OCI-LY7 (cell line): ENCODE measurements around the gene TRH.

ENCODE experiments used
- EZH2phosphoT487 ChIP-seq: fragments of 200-600 bp; sonication (generic); IDR thresholded peaks from 2 replicates; pipeline ENCODE4 v1.6.1; 2018; ENCODE audit warnings: low read depth, borderline replicate concordance, mild to moderate bottlenecking, mixed run types, antibody characterized with exemption, low read length, moderate library complexity, mixed read lengths
- TF ChIP-seq, protein P1 (sequence below): fragments of 200-600 bp; sonication (generic); conservative IDR thresholded peaks from 2 replicates; pipeline ENCODE4 v1.5.1; 2014; ENCODE audit warnings: mild to moderate bottlenecking, antibody characterized with exemption, low read length, moderate library complexity, mixed read lengths

DNA sequence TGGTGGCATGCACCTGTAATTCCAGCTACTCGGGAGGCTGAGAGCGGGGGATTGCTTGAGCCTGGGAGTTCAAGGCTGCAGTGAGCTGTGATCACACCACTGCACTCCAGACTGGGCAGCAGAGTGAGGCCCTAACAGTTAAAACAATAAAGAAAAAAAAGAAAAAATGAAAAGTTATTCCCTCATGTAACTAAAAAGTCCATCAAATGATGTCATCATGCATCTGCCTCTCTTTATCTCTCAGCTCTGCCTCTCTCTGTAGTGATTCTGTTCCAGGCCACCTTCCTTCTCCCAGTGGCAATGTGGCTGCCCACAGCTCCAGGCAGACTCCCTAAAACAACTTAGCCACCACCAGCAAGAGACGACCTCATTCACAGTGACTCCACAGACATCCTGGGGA, 31.5 kb upstream of the TRH start:
- TF ChIP-seq, protein P1, sequence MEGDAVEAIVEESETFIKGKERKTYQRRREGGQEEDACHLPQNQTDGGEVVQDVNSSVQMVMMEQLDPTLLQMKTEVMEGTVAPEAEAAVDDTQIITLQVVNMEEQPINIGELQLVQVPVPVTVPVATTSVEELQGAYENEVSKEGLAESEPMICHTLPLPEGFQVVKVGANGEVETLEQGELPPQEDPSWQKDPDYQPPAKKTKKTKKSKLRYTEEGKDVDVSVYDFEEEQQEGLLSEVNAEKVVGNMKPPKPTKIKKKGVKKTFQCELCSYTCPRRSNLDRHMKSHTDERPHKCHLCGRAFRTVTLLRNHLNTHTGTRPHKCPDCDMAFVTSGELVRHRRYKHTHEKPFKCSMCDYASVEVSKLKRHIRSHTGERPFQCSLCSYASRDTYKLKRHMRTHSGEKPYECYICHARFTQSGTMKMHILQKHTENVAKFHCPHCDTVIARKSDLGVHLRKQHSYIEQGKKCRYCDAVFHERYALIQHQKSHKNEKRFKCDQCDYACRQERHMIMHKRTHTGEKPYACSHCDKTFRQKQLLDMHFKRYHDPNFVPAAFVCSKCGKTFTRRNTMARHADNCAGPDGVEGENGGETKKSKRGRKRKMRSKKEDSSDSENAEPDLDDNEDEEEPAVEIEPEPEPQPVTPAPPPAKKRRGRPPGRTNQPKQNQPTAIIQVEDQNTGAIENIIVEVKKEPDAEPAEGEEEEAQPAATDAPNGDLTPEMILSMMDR: no peak
- no peak for TF ChIP-seq EZH2phosphoT487
